HepG2 (cell line): ENCODE measurements around the gene BMF. TPM values are rescaled to one million over a fixed set of nuclear protein-coding genes. Genes with fewer than 3 reads are reported as not detected.

Experiments
- ATAC-seq: fragments of 200-7000 bp; cut with Tn5 transposase; 3 replicates; pipeline ENCODE4 v1.9.1; 2020; ENCODE audit warnings: mild to moderate bottlenecking, moderate library complexity
- BruUV-seq: library from RNA; stranded (reverse); fragments of 400-500 nt; replicated peaks from 2 replicates; lab custom pipeline; 2021; lab: Mats Ljungman, UMichigan
- CTCF ChIA-PET: fragments of 300-600 bp; formaldehyde crosslinking; extraction: SDS; loops from one replicate; lab custom pipeline; 2021; ENCODE audit warnings: low total read pairs, inconsistent platforms, low intra/inter-chr PET ratio; lab: Yijun Ruan, JAX
- POLR2A ChIA-PET: fragments of 350-600 bp; sonication (Branson Sonifier 250); formaldehyde crosslinking; loops from one replicate; lab custom pipeline; 2020; ENCODE audit warnings: antibody characterized with exemption, inconsistent platforms; lab: Yijun Ruan, JAX
- DNase-seq: peaks from one replicate; pipeline ENCODE4 v3.0.0-alpha.2; 2015; ENCODE audit warnings: low spot score
- FAIRE-seq: peaks from 3 replicates; lab custom pipeline; 2011; peaks lifted over from hg19 to GRCh38; lab: Jason Lieb, UNC
- H2AFZ ChIP-seq: one replicate; pipeline ENCODE4 v1.6.1; 2011; ENCODE audit warnings: low read length, inconsistent platforms
- H3K27ac ChIP-seq: fragments of 300-600 bp; 3 replicates; pipeline ENCODE4 v1.8.0; 2011; ENCODE audit warnings: mixed run types, mild to moderate bottlenecking, mixed read lengths, low read length, inconsistent platforms; ENCODE audit not compliant: insufficient read depth; ENCODE audit errors: extremely low read length
- H3K27me3 ChIP-seq, 2 experiments: fragments of 200-600 bp in 1 of 2; 2 replicates in 1 of 2; 3 replicates in 1 of 2; pipeline versions ENCODE4 v1.6.0 to v1.8.0; 2011; ENCODE audit warnings: low read length in 2 of 2, mild to moderate bottlenecking in 2 of 2, moderate library complexity in 2 of 2, inconsistent platforms in 1 of 2; ENCODE audit not compliant: insufficient read depth in 2 of 2, control insufficient read depth in 1 of 2
- H3K36me3 ChIP-seq, 2 experiments: fragments of 200-600 bp in 1 of 2; replicated peaks in 1 of 2; 2 replicates in 1 of 2; 3 replicates in 1 of 2; pipeline versions ENCODE4 v1.5.1 to v1.8.0; 2011; ENCODE audit warnings: low read length in 2 of 2, inconsistent platforms in 1 of 2; ENCODE audit not compliant: insufficient read depth in 2 of 2, control insufficient read depth in 1 of 2
- H3K4me1 ChIP-seq: 2 replicates; pipeline ENCODE4 v1.5.1; 2012; ENCODE audit warnings: low read length, inconsistent platforms; ENCODE audit not compliant: insufficient read depth
- H3K4me2 ChIP-seq: 2 replicates; pipeline ENCODE4 v1.6.0; 2011; ENCODE audit warnings: low read depth, low read length, inconsistent platforms
- H3K4me3 ChIP-seq, 3 experiments: fragments of 200-600 bp in 1 of 3; sonication (generic), shearing (Covaris generic) in 1 of 3; replicated peaks in 1 of 3; 2 replicates each; pipeline ENCODE4 v1.5.1; 2011 to 2016; ENCODE audit warnings: low read length in 3 of 3, inconsistent platforms in 2 of 3, low read depth in 2 of 3, mild to moderate bottlenecking in 2 of 3, control low read depth in 1 of 3, mixed read lengths in 1 of 3; ENCODE audit not compliant: insufficient read depth in 1 of 3
- H3K79me2 ChIP-seq: one replicate; pipeline ENCODE4 v1.6.1; 2011; ENCODE audit warnings: low read length, inconsistent platforms; ENCODE audit not compliant: insufficient read depth
- H3K9ac ChIP-seq: 2 replicates; pipeline ENCODE4 v1.6.0; 2011; ENCODE audit warnings: mild to moderate bottlenecking, low read depth, low read length, inconsistent platforms; ENCODE audit not compliant: insufficient read depth
- H3K9me3 ChIP-seq: 2 replicates; pipeline ENCODE4 v1.5.1; 2012; ENCODE audit warnings: mild to moderate bottlenecking, low read length
- H4K20me1 ChIP-seq: 2 replicates; pipeline ENCODE4 v1.6.0; 2011; ENCODE audit warnings: inconsistent platforms, mild to moderate bottlenecking, low read length, moderate library complexity; ENCODE audit not compliant: insufficient read depth
- ARID5B ChIP-seq: IDR thresholded peaks from 2 replicates; pipeline ENCODE4 v1.4.0; 2020; ENCODE audit warnings: mild to moderate bottlenecking, missing genetic modification reagents
- HNF4G ChIP-seq, 2 experiments: sonication (generic) in 1 of 2; formaldehyde crosslinking in 1 of 2; IDR thresholded peaks; 2 replicates each; pipeline versions ENCODE4 v1.4.0 to v1.6.1; 2011 to 2020; ENCODE audit warnings: borderline replicate concordance in 2 of 2, low read depth in 2 of 2, mild to moderate bottlenecking in 2 of 2, low read length in 1 of 2, missing genetic modification reagents in 1 of 2, moderate library complexity in 1 of 2
- KAT7 ChIP-seq: IDR thresholded peaks from 2 replicates; pipeline ENCODE4 v1.6.1; 2018; ENCODE audit warnings: borderline replicate concordance, missing compliant biosample characterization
- MZF1 ChIP-seq: sonication (generic); formaldehyde crosslinking; IDR thresholded peaks from 2 replicates; pipeline ENCODE4 v1.8.1; 2023; ENCODE audit warnings: mild to moderate bottlenecking, missing genetic modification reagents, borderline replicate concordance
- NR1H2 ChIP-seq: sonication (generic); formaldehyde crosslinking; IDR thresholded peaks from 2 replicates; pipeline ENCODE4 v1.8.1; 2022; ENCODE audit warnings: low read depth, missing genetic modification reagents, borderline replicate concordance
- ZNF512 ChIP-seq: sonication (generic); formaldehyde crosslinking; IDR thresholded peaks from 2 replicates; pipeline ENCODE4 v1.4.0; 2020; ENCODE audit warnings: mild to moderate bottlenecking, missing genetic modification reagents
- WGBS: methylation state at CpG from one replicate; pipeline ENCODE4 v1.1.6; 2017; ENCODE audit warnings: low lambda C conversion rate; 5-methylcytosine and 5-hydroxymethylcytosine counted together
- in situ Hi-C: cut with HindIII; loops from 2 replicates; pipeline ENCODE4 v1.10.0; 2017; ENCODE audit warnings: low pct_unique_long_range_greater_than_20kb; ENCODE audit not compliant: extremely low pct_ligation_motif_present
- intact Hi-C: fragments of 100-400 bp; cut with micrococcal nuclease; formaldehyde crosslinking; loops from one replicate; pipeline ENCODE4 v1.10.0; 2022; ENCODE audit not compliant: unreplicated experiment
- polyA plus RNA-seq, 8 experiments: library from polyadenylated mRNA; depleted of rRNA in 3 of 8; stranded (reverse) in 7 of 8; unstranded in 1 of 8; fragments of >200 nt; fragmentation: Illumina TruSeq in 4 of 8; extraction: Trizol in 4 of 8; gene quantifications; 2 replicates each; pipeline versions ENCODE4 v1.2.1 to v1.2.3, GENCODE V29; 2011 to 2016; ENCODE audit warnings: low read depth in 4 of 8, missing spikeins in 1 of 8, mixed read lengths in 1 of 8; ENCODE audit not compliant: insufficient read depth in 1 of 8
- total RNA-seq, 5 experiments: library from RNA; depleted of rRNA; stranded (reverse); fragments of >200 nt; fragmentation: Illumina TruSeq; extraction: Trizol; gene quantifications; 2 replicates each; pipeline ENCODE4 v1.2.3, GENCODE V29; 2016; ENCODE audit warnings: low read depth in 1 of 5
- TF ChIP-seq, protein P1 (sequence below): sonication (generic); formaldehyde crosslinking; IDR thresholded peaks from 2 replicates; pipeline ENCODE4 v1.8.0; 2022; ENCODE audit warnings: mild to moderate bottlenecking, missing genetic modification reagents, moderate library complexity
- TF ChIP-seq, protein P2 (sequence below): IDR thresholded peaks from 2 replicates; pipeline ENCODE4 v1.6.1; 2012; ENCODE audit warnings: low read depth, low read length, improper control_type of control experiment
- TF ChIP-seq, protein P3 (sequence below): sonication (generic); formaldehyde crosslinking; IDR thresholded peaks from 2 replicates; pipeline ENCODE4 v1.9.0; 2021; ENCODE audit warnings: missing genetic modification reagents, mild to moderate bottlenecking, borderline replicate concordance

The BMF gene
- total and polyA plus RNA-seq, 2 of the 13 experiments (the other 11 are each of a cell fraction or from before 2014, with no cell fraction given): 8.7 to 15.9 TPM

DNA sequence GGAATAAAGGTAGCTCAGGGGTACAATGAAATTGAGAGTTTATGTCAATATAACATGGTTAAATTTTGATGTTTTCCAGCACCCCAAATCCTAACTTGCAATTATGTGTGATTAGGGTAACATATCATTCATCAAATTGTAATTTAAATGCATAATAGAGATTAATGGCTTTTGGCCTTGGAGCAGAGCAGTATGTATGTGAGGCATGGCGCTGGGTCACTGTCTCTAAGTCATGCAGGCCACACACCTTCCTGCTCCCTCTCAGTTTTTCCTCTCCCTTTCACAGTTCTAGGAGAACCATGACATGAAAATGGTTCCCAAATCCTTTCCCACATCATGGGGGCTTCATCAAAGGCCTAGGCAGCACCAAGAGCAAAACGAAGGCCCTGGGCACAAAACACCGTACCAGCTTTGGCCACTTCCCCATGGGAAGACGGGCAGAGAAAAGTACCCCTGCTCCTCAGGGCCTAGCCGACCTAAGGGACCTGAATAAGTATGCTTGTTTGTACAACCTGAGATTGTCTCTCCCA, 65.8 kb downstream of the BMF start:
- Histone ChIP-seq H2AFZ (no peak overlapping the region), H3K27me3 (no peaks in the 10 kb centered on the region; a peak in 2 of 5 replicates), H3K4me3 (no peak overlapping the region), H3K27ac (no peak overlapping the region), H3K9ac (no peak overlapping the region), H3K4me2 (no peak overlapping the region), H3K4me1 (peaks cover 52% of the 10 kb centered on the region), H4K20me1 (peaks cover under 1% of the 10 kb centered on the region; the same call in 1 of the 2 replicates), H3K36me3 (no peaks in the 10 kb centered on the region), H3K9me3 (no peaks in the 10 kb centered on the region), H3K79me2 (peaks cover 15% of the 10 kb centered on the region)
- no TSS peak for BruUV-seq
- in situ Hi-C loops (loop anchor here (10.0 kb wide), 1 partner anchor 122 kb away; the partner anchor contains the start of gene BUB1B), intact Hi-C loops (no loop called here)
- FAIRE-seq (no peak), DNase-seq (no peak), ATAC-seq (no peak)
- WGBS: 93% methylated on average over 5 of the region's 5 CpGs
- ChIA-PET POLR2A (interaction anchor here (0.6 kb wide), 1 partner anchor 35 kb away, joined by 3 read pairs; no protein-coding TSS in a partner anchor), CTCF (no interaction called here)
- TF ChIP-seq, protein P1, sequence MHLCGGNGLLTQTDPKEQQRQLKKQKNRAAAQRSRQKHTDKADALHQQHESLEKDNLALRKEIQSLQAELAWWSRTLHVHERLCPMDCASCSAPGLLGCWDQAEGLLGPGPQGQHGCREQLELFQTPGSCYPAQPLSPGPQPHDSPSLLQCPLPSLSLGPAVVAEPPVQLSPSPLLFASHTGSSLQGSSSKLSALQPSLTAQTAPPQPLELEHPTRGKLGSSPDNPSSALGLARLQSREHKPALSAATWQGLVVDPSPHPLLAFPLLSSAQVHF (CRISPR knock-in tag): no peak
- TF ChIP-seq KAT7 (CRISPR knock-in tag): no peak
- no peak for TF ChIP-seq HNF4G (IDR thresholded peaks at IDR 0.05; ENCODE audit: borderline replicate concordance, low read depth, low read length)
- TF ChIP-seq HNF4G (CRISPR knock-in tag; IDR thresholded peaks at IDR 0.05; ENCODE audit: borderline replicate concordance, low read depth): no peak
- TF ChIP-seq, protein P2, sequence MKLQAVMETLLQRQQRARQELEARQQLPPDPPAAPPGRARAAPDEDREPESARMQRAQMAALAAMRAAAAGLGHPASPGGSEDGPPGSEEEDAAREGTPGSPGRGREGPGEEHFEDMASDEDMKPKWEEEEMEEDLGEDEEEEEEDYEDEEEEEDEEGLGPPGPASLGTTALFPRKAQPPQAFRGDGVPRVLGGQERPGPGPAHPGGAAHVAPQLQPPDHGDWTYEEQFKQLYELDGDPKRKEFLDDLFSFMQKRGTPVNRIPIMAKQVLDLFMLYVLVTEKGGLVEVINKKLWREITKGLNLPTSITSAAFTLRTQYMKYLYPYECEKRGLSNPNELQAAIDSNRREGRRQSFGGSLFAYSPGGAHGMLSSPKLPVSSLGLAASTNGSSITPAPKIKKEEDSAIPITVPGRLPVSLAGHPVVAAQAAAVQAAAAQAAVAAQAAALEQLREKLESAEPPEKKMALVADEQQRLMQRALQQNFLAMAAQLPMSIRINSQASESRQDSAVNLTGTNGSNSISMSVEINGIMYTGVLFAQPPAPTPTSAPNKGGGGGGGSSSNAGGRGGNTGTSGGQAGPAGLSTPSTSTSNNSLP: no peak
- TF ChIP-seq, protein P3, sequence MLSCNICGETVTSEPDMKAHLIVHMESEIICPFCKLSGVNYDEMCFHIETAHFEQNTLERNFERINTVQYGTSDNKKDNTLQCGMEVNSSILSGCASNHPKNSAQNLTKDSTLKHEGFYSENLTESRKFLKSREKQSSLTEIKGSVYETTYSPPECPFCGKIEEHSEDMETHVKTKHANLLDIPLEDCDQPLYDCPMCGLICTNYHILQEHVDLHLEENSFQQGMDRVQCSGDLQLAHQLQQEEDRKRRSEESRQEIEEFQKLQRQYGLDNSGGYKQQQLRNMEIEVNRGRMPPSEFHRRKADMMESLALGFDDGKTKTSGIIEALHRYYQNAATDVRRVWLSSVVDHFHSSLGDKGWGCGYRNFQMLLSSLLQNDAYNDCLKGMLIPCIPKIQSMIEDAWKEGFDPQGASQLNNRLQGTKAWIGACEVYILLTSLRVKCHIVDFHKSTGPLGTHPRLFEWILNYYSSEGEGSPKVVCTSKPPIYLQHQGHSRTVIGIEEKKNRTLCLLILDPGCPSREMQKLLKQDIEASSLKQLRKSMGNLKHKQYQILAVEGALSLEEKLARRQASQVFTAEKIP: no peak
- TF ChIP-seq MZF1 (CRISPR knock-in tag): no peak
- no peak for TF ChIP-seq ARID5B (CRISPR knock-in tag)
- TF ChIP-seq NR1H2 (CRISPR knock-in tag): no peak
- no peak for TF ChIP-seq ZNF512
